Measurements from ENCODE around the gene NRDE2. TPM values are rescaled to one million over a fixed set of nuclear protein-coding genes. Genes with fewer than 3 reads are reported as not detected.

NRDE2 gene
- total RNA-seq, 1 experiment from 2014 or later = 20.1 TPM

GRCh38 chr14:90302529-90303303 lies 29.0 kb downstream of the NRDE2 start:
- no peaks in the 10 kb centered on the region for H4K20me1 ChIP-seq (ENCODE audit: insufficient read depth)
- no peak overlapping the region for H3K27ac ChIP-seq (ENCODE audit: low read depth, low read length)
- no peaks in the 10 kb centered on the region for H3K27me3 ChIP-seq (ENCODE audit: insufficient read depth, low read length)
- TF ChIP-seq EZH2 (IDR thresholded peaks at IDR 0.05) (no peak), EGR1 (IDR thresholded peaks at IDR 0.05; ENCODE audit: low read depth) (no peak), SRF (IDR thresholded peaks at IDR 0.05; ENCODE audit: low read depth) (no peak), CEBPB (IDR thresholded peaks at IDR 0.05; ENCODE audit: low read depth) (no peak), JUND (IDR thresholded peaks at IDR 0.05) (no peak), REST (IDR thresholded peaks at IDR 0.05; ENCODE audit: low read depth) (no peak), CBX3 (IDR thresholded peaks at IDR 0.05; ENCODE audit: low read depth) (no peak), POLR2A (IDR thresholded peaks at IDR 0.05; ENCODE audit: borderline replicate concordance, extremely low read depth, insufficient read depth, insufficient read length) (no peak), ATF3 (IDR thresholded peaks at IDR 0.05) (no peak), FOSL1 (IDR thresholded peaks at IDR 0.05; ENCODE audit: low read depth) (no peak), SP1 (IDR thresholded peaks at IDR 0.05; ENCODE audit: low read depth) (no peak), POLR2AphosphoS5 (IDR thresholded peaks at IDR 0.05; ENCODE audit: low read depth, low read length) (no peak), ZNF274 (IDR thresholded peaks at IDR 0.05; ENCODE audit: low read depth, low read length) (no peak), ZFX (IDR thresholded peaks at IDR 0.05) (no peak), ELF1 (IDR thresholded peaks at IDR 0.05; ENCODE audit: borderline replicate concordance, low read depth) (no peak), EZH2phosphoT487 (IDR thresholded peaks at IDR 0.05; ENCODE audit: borderline replicate concordance) (no peak), RAD21 (IDR thresholded peaks at IDR 0.05; ENCODE audit: low read depth) (no peak), ZBTB33 (IDR thresholded peaks at IDR 0.05; ENCODE audit: extremely low read depth, insufficient replicate concordance, low read length) (no peak), MAX (IDR thresholded peaks at IDR 0.05) (no peak)
- H3K9me3 ChIP-seq (ENCODE audit: control insufficient read depth in 1 of 2, insufficient read depth in 1 of 2, low read depth in 1 of 2, low read length in 2 of 2) = no peaks in the 10 kb centered on the region
- H2AFZ ChIP-seq (ENCODE audit: low read depth, low read length, poor library complexity, severe bottlenecking) = no peak overlapping the region
- H3K4me2 ChIP-seq (ENCODE audit: low read length) = no peak overlapping the region
- H3K79me2 ChIP-seq (ENCODE audit: insufficient read depth, low read length) = no peaks in the 10 kb centered on the region; the same call in 1 of the 2 replicates
- BruUV-seq (replicated peaks) = no TSS peak
- H3K4me1 ChIP-seq (ENCODE audit: control insufficient read depth in 1 of 2, insufficient read depth in 2 of 2, low read length in 2 of 2) = peaks cover 0 to 7% of the 10 kb centered on the region in 2 experiments; a peak in 1 of 4 replicates
- intact Hi-C loops (cut with micrococcal nuclease) = loop anchor here (10.0 kb wide), 1 partner anchor 452 kb away; no protein-coding TSS in a partner anchor
- ChIA-PET CTCF (interaction anchor here (1.4 to 1.6 kb wide), 3 partner anchors 355 to 456 kb away, joined by 5 to 32 read pairs (median 32); no protein-coding TSS in a partner anchor), POLR2A (no interaction called here), RAD21 (ENCODE audit: low non-redundant PET in 1 of 2, low total read pairs in 2 of 2, uncharacterized antibody in 2 of 2, unreplicated experiment in 2 of 2) (interaction anchor here in 1 of 2 experiments (0.9 kb wide), 1 partner anchor 216 kb away, joined by 4 read pairs; no protein-coding TSS in a partner anchor)
- H3K9me2 ChIP-seq (ENCODE audit: insufficient read depth) = no peaks in the 10 kb centered on the region
- no peak overlapping the region for H3K9ac ChIP-seq (ENCODE audit: low read length)
- no peak for DNase-seq (ENCODE audit: low read depth, low spot score)
- H3K4me3 ChIP-seq (replicated peaks in 1 of 2; ENCODE audit: low read depth in 1 of 2, low read length in 2 of 2) = no peak overlapping the region
- no peak for ATAC-seq
- H3K36me3 ChIP-seq (ENCODE audit: control insufficient read depth in 1 of 2, insufficient read depth in 2 of 2, low read length in 2 of 2) = peaks cover 20 to 24% of the 10 kb centered on the region in 2 experiments; a peak in 3 of 4 replicates
